Astrocyte of the spinal cord (primary cell): ENCODE data around the gene INSC.

Source experiments
- DNase-seq: peaks from one replicate; pipeline ENCODE4 v3.0.0; 2011; ENCODE audit warnings: low read depth, low spot score
- H3K4me3 ChIP-seq: 2 replicates; pipeline ENCODE4 v1.5.1; 2011; ENCODE audit warnings: low read depth, mild to moderate bottlenecking, low read length, moderate library complexity
- in situ Hi-C: cut with HindIII; loops from 2 replicates; pipeline ENCODE4 v1.10.0; 2017; ENCODE audit warnings: low sequenced_read_pairs
- TF ChIP-seq, protein P1 (sequence below): IDR thresholded peaks from 2 replicates; pipeline ENCODE4 v1.5.1; 2012; ENCODE audit warnings: low read depth, mild to moderate bottlenecking, low read length, inconsistent platforms

INSC gene

GRCh38 chr11:15111215-15111614 lies 3.5 kb upstream of the INSC start:
- DNase-seq: no peak
- no peak overlapping the region for H3K4me3 ChIP-seq
- TF ChIP-seq, protein P1, sequence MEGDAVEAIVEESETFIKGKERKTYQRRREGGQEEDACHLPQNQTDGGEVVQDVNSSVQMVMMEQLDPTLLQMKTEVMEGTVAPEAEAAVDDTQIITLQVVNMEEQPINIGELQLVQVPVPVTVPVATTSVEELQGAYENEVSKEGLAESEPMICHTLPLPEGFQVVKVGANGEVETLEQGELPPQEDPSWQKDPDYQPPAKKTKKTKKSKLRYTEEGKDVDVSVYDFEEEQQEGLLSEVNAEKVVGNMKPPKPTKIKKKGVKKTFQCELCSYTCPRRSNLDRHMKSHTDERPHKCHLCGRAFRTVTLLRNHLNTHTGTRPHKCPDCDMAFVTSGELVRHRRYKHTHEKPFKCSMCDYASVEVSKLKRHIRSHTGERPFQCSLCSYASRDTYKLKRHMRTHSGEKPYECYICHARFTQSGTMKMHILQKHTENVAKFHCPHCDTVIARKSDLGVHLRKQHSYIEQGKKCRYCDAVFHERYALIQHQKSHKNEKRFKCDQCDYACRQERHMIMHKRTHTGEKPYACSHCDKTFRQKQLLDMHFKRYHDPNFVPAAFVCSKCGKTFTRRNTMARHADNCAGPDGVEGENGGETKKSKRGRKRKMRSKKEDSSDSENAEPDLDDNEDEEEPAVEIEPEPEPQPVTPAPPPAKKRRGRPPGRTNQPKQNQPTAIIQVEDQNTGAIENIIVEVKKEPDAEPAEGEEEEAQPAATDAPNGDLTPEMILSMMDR: no peak
- in situ Hi-C loops: no loop called here

- H3K4me3 ChIP-seq: no peak overlapping the region
- DNase-seq: no peak
- in situ Hi-C loops: no loop called here
- TF ChIP-seq, protein P1: no peak
Observed at GRCh38 chr11:15112131-15112541, 2.6 kb upstream of the INSC start.

GRCh38 chr11:15113381-15113780 lies 1.3 kb upstream of the INSC start:
- in situ Hi-C loops: no loop called here
- TF ChIP-seq, protein P1: no peak
- no peak for DNase-seq
- no peak overlapping the region for H3K4me3 ChIP-seq

- TF ChIP-seq, protein P1: no peak
- H3K4me3 ChIP-seq: no peak overlapping the region
- in situ Hi-C loops: no loop called here
- DNase-seq: no peak
Observed at GRCh38 chr11:15115686-15116085, 963 bp downstream of the INSC start.

DNA sequence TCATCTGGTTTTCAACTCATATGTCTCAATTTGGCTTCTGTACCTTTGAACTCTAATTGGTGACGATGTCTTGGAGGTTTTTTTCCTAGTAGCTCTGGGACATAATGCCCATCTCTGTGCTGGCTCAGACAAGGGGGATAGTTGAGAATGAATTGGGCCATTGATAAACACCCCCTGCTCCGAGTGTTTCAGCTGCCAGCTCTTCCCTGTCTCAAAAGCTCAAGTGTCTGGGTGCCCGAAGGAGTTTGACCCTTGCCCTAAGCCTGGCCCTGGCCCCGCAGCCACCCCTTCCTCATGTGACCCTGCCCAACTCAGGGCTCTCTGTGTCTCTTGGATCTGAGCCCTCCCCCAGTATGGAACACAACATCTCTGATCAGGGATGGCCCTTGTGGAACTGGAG lies 3.0 kb downstream of the INSC start:
- TF ChIP-seq, protein P1: no peak
- in situ Hi-C loops: no loop called here

DNA sequence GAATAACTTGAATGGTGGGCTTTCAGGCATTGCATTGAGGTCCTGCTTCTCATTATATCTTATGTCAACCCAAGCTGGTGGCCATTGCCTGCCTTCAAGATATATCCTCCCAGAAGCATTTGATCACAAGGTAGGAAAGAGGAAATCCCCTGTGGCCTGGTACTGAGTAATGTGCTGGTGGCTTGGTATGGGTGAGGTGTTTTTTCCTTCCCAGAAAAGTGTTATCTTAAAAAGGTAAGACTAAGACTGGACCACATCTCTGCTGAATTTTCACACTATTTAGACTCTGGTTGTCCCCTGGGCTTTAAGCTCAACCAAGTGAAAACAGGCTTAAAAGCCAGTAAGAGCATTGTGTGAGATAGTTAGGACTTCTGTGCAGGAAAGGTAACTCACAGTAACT lies 3.7 kb downstream of the INSC start:
- TF ChIP-seq, protein P1: no peak
- no peak overlapping the region for H3K4me3 ChIP-seq
- no peak for DNase-seq
- in situ Hi-C loops: no loop called here

More for the DNA sequence above, 3.0 kb downstream of the INSC start:
- no peak for DNase-seq
- no peak overlapping the region for H3K4me3 ChIP-seq

- TF ChIP-seq, protein P1: no peak
- DNase-seq: no peak
- no peak overlapping the region for H3K4me3 ChIP-seq
- in situ Hi-C loops: no loop called here
Observed at GRCh38 chr11:15119352-15119751, 4.6 kb downstream of the INSC start.
